Measurements from ENCODE around the gene ABHD12. TPM values are rescaled to one million over a fixed set of nuclear protein-coding genes. Genes with fewer than 3 reads are reported as not detected.

ABHD12 gene
- polyA plus RNA-seq, 3 donors from 2014 or later, result 41.8 to 77.8 (median 49.2) TPM

DNA sequence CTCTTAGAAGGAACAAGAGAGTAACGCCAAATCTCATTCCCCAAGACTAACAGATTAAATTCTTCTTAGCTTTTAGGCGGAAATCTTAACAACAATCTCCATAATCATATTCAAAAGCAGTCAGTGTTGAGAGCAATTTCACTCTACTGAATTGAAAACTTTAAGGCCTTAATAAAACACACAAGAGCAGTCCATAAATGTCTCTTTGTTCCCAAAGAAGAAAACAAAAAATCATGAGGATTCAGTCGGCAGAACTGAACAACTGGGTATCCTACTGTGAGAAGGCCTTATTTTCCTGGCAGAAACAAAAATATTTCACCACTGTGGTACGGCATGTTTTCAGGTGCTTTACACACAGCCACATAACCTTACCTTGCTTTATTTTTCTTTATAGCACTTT, 14.4 kb downstream of the ABHD12 start:
- Mint-ChIP-seq H3K4me1 (peaks cover 10 to 52% of the 10 kb centered on the region in 2 donors), H3K27me3 (ENCODE audit: low read depth in 3 of 3) (peaks cover 2 to 8% (median 5%) of the 10 kb centered on the region in 3 donors), H3K27ac (no peak overlapping the region), H3K9me3 (no peaks in the 10 kb centered on the region), H3K36me3 (peaks cover 0 to 3% (median 0%) of the 10 kb centered on the region in 3 donors), H3K4me3 (no peak overlapping the region)
- DNase-seq, result no peak

DNA sequence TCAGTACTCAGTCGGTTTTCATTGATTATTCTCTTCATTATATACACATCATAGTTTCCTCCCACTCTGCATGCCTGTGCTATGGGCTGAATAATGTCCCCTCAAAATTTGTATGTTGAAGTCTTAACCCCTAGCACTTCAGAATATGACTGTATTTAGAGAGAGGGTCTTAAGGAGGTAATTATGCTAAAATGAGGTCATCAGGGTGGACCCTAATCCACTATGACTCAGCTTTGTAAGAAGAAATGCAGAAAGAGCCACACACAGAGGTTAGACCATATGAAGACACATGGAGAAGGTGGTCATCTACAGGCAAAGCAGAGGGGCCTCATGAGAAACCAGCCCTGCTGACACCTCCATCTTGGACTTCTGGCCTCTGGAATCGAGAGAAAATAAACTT, 15.8 kb downstream of the ABHD12 start:
- Mint-ChIP-seq H3K36me3 (no peaks in the 10 kb centered on the region), H3K4me1 (peaks cover 8 to 40% of the 10 kb centered on the region in 2 donors), H3K4me3 (no peak overlapping the region), H3K27me3 (ENCODE audit: low read depth in 3 of 3) (peaks cover 0 to 5% (median 3%) of the 10 kb centered on the region in 3 donors), H3K9me3 (no peaks in the 10 kb centered on the region), H3K27ac (peak overlapping the region in 1 of 6 donors; percentile 9)
- no peak for DNase-seq

DNA sequence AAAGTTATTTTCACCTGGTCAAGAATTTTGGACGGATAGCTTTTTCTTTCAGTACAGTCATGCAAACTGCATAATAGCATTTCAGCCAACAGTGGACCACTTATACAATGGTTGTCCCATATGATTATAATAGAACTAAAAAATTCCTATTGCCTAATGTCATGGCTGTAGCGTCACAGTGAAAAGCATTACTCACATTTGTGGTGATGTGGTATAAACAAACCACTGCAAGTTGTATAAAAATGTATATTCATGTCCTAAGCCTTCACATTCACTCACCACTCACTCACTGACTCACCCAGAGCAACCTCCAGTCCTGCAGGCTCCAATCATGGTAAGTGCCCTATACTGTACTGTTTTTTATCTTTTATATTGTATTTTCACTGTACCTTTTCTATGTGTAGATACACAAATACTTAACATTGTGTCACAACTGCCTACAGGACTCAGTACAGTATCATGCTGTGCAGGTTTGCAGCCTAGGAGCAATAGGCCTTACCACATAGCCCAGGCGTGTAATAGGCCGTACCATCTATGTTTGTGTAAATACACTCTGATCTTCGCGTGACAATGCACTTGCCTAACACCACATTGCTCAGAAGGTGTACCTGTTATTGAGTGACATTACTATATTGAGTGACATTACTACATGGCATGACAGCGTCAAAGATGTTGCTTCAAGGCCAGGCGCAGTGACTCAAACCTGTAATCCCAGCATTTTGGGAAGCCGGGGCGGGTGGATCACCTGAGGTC, 17.9 kb downstream of the ABHD12 start:
- Mint-ChIP-seq H3K36me3 (no peaks in the 10 kb centered on the region), H3K9me3 (no peaks in the 10 kb centered on the region), H3K27me3 (ENCODE audit: low read depth in 3 of 3) (peaks cover 0 to 5% (median 3%) of the 10 kb centered on the region in 3 donors), H3K27ac (no peak overlapping the region), H3K4me3 (no peak overlapping the region), H3K4me1 (peaks cover 3 to 34% of the 10 kb centered on the region in 2 donors)
- no peak for DNase-seq

DNA sequence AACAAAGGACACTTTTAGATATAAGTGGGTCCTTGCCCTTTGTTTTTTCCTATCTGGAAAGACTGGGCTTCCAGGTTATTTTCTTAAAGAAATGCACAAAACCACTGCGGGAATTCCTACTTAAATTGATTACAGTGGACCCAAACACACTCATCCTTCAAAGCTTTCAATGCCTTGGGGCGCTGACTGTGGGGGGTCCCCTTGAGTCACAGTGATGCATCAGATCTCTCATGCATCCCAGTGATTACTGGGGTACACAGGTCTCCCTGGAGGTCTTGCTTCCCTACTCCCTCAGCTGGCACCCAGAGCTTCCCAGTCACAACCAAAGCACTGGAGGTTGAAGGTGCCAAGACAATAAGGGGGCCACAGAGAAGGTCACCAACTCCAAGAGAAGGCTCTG, 20.7 kb downstream of the ABHD12 start:
- H3K4me1 Mint-ChIP-seq, result peaks cover 2 to 26% of the 10 kb centered on the region in 2 donors
- no peaks in the 10 kb centered on the region for H3K9me3 Mint-ChIP-seq
- H3K36me3 Mint-ChIP-seq, result no peaks in the 10 kb centered on the region
- H3K4me3 Mint-ChIP-seq, result no peak overlapping the region
- H3K27me3 Mint-ChIP-seq (ENCODE audit: low read depth in 3 of 3), result peaks cover 0 to 5% (median 2%) of the 10 kb centered on the region in 3 donors
- no peak for DNase-seq
- no peak overlapping the region for H3K27ac Mint-ChIP-seq

DNA sequence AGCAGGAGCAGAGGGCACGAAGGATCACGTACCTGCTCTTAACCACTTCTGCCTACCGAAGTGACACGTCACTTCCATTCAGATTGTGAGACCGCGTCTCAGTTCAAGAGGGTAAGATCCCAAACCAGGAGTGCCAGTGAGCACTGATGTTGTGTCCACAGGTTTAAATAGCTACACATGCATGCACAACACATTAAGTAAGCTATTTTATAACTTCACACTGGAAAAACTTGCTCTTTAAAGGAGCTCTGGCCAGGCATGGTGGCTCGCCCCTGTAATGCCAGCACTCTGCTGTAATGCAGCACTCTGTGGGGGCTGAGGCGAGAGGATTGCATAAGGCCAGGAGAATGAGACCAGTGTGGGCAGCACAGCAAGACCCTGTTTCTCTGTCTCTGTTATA, 21.1 kb downstream of the ABHD12 start:
- Mint-ChIP-seq H3K27ac (no peak overlapping the region), H3K4me1 (peaks cover 2 to 21% of the 10 kb centered on the region in 2 donors), H3K27me3 (ENCODE audit: low read depth in 3 of 3) (peaks cover 0 to 3% (median 2%) of the 10 kb centered on the region in 3 donors), H3K9me3 (no peaks in the 10 kb centered on the region), H3K4me3 (no peak overlapping the region), H3K36me3 (no peaks in the 10 kb centered on the region)
- no peak for DNase-seq

DNA sequence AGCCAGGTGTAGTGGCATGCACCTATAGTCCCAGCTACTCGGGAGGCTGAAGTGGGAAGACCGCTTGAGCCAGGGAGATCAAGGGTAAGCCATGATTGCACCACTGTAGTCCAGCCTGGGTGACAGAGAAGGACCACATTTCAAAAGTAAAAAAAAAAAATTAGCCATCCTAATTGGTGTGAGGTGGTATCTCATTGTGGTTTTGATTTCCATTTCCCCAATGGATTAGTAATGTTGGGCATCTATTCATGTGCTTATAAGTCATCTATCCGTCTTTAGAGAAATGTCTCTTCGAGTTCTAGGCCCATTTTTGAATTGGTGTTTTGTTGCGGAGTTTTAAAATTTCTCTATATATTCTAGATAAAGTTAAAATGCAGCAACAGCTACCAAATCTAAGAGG, 21.7 kb downstream of the ABHD12 start:
- peaks cover 2 to 16% of the 10 kb centered on the region in 2 donors for H3K4me1 Mint-ChIP-seq
- peaks cover 0 to 4% (median 0%) of the 10 kb centered on the region in 3 donors for H3K36me3 Mint-ChIP-seq
- H3K9me3 Mint-ChIP-seq, result no peaks in the 10 kb centered on the region
- no peak for DNase-seq
- peaks cover 0 to 3% (median 2%) of the 10 kb centered on the region in 3 donors for H3K27me3 Mint-ChIP-seq (ENCODE audit: low read depth in 3 of 3)
- no peak overlapping the region for H3K27ac Mint-ChIP-seq
- no peak overlapping the region for H3K4me3 Mint-ChIP-seq

DNA sequence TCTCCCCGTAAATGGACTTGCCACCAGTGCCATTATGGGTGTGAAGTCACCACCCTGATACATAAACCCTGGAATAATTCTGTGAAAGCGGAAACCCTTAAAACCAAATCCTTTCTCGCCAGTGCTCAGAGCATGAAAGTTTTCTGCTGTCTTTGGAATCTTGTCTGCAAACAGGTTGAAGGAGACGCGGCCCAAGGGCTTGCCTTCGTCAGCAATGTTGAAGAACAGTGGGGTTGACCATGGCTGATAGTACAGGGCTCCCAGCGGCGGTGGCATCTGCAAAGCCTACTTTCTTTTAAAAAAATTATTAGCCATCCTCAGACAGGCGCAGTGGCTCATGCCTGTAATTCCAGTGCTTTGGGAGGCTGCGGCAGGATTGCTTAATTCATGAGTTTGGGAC, 22.1 kb downstream of the ABHD12 start:
- H3K27me3 Mint-ChIP-seq (ENCODE audit: low read depth in 3 of 3), result peaks cover 0 to 3% (median 2%) of the 10 kb centered on the region in 3 donors
- DNase-seq, result no peak
- peaks cover 0 to 6% (median 0%) of the 10 kb centered on the region in 3 donors for H3K36me3 Mint-ChIP-seq
- H3K4me1 Mint-ChIP-seq, result peaks cover 1 to 15% of the 10 kb centered on the region in 2 donors
- no peak overlapping the region for H3K4me3 Mint-ChIP-seq
- no peaks in the 10 kb centered on the region for H3K9me3 Mint-ChIP-seq
- no peak overlapping the region for H3K27ac Mint-ChIP-seq

DNA sequence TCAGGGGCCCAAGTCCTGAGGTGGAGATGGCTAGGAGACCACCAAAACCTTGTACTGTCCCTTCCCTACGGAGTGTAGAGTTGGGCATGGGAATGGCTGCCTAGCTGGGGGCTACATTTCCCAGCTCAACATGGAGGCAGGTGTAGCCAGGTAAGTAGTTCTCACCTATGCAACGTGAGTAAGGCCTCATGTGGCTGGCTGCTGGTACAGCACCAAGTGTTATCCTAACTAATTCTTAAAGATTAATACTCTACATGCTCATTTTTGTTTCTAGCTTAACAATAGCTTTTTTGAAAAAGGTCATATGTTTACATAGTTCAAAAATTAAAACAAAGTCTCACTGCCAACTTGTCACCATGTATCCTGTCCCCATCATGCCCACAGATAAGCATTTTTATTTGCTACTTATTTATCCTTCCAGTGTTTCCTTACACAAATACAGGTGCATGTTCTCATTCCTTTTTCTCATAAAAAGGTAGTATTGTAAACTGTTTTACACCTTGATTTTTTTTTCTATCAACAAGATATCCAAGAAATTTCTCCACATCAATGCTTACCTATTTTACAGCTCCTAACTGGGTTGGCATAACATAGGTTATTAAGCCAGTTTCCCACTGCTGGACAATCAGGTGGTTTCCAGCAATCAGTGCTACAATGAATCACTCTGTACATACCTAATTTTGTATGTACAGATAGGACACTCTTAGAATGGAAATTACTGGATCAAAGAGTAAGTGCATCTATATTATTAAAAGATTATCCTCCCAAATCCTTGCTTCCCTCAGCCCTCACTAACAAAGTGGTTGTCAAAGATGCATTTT, 25.5 kb downstream of the ABHD12 start:
- H3K36me3 Mint-ChIP-seq, result peaks cover 0 to 6% (median 0%) of the 10 kb centered on the region in 3 donors
- H3K4me1 Mint-ChIP-seq, result peaks cover 10 to 20% of the 10 kb centered on the region in 2 donors
- no peaks in the 10 kb centered on the region for H3K27me3 Mint-ChIP-seq (ENCODE audit: low read depth in 3 of 3)
- no peak overlapping the region for H3K27ac Mint-ChIP-seq
- no peak overlapping the region for H3K4me3 Mint-ChIP-seq
- H3K9me3 Mint-ChIP-seq, result no peaks in the 10 kb centered on the region
- no peak for DNase-seq

DNA sequence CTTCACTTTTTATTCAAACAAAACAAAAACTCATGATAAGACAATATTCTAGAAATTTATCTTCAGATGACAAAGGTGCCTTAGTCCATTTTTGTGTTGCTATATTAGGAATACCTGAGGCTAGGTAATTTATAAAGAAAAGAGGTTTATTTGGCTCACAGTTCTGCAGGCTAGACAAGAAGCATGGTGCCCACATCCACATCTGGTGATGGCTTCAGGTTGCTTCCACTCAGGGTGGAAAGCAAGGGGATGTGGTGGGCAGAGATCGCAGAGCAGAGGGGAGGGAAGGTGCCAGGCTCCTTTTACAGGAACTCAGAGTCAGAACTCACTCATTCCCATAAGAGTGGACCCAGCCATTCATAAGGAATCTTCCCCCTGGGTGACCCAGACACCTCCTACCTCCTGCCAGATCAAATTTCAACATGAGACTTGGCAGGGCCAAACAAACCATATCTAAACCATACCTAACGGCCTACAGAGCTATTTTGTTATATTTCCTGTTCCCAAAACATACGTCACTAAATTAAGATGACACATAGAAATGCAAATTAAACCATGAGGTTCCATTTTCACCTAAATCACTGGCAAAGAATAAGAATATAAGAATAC, 26.4 kb downstream of the ABHD12 start:
- H3K4me3 Mint-ChIP-seq, result no peak overlapping the region
- peaks cover 10 to 17% of the 10 kb centered on the region in 2 donors for H3K4me1 Mint-ChIP-seq
- H3K36me3 Mint-ChIP-seq, result peaks cover 0 to 6% (median 0%) of the 10 kb centered on the region in 3 donors
- no peaks in the 10 kb centered on the region for H3K27me3 Mint-ChIP-seq (ENCODE audit: low read depth in 3 of 3)
- DNase-seq, result no peak
- H3K9me3 Mint-ChIP-seq, result no peaks in the 10 kb centered on the region
- H3K27ac Mint-ChIP-seq, result no peak overlapping the region

DNA sequence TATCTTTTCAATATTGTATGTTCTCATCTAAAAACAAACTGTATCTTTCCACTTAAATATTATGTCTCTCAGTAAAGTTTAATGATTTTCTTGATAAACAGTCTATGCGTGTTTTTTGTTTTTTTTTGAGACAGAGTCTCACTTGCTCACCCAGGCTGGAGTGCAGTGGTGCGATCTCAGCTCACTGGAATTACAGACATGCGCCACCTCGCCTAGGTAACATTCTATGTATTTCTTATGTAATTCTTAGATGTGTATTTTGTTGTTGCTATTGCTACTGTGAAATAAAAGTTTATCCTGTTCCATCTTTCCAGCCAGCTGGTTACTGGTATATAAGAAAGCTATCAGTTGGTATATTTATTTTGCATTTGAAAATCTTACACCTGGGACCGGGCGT, 29.4 kb downstream of the ABHD12 start:
- Mint-ChIP-seq H3K9me3 (no peaks in the 10 kb centered on the region), H3K36me3 (peaks cover 0 to 6% (median 0%) of the 10 kb centered on the region in 3 donors), H3K4me1 (peaks cover 22 to 37% of the 10 kb centered on the region in 2 donors), H3K4me3 (no peak overlapping the region), H3K27me3 (ENCODE audit: low read depth in 3 of 3) (no peaks in the 10 kb centered on the region), H3K27ac (peak overlapping the region in 1 of 6 donors; percentile 14)
- no peak for DNase-seq

DNA sequence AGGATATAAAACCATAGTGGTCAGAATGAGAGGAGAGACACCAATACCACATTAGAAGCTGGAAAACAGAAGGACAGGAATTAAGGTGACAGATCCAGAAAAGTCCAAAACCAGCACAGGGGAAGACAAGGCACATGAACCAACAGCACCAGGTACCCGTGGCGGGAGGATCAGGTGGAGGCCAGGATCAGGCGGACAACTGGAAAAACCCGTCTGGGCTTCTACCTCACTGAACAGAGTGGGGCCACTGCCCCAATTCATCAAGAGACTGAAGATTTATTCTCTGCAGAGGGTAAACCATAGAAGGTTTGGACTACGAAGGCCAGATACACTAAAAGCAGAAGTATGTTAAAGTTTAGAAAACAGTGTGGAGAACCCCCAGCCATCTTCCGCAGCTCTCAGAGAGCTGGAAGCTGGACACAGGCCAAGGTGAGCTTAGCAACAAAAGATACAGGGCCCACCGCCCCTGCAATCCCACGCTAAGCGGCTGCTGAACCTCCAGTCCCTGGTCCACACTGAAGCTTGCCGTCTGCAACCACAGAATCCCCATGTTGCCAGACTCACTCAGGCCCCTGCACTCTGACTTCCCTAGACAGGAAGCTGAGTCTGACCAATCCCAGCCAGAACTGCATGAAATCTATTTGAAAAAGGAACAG, 29.9 kb downstream of the ABHD12 start:
- Mint-ChIP-seq H3K4me3 (no peak overlapping the region), H3K9me3 (no peaks in the 10 kb centered on the region), H3K4me1 (peaks cover 25 to 43% of the 10 kb centered on the region in 2 donors), H3K27me3 (ENCODE audit: low read depth in 3 of 3) (no peaks in the 10 kb centered on the region), H3K27ac (peak overlapping the region in 2 of 6 donors; percentile 14 to 16), H3K36me3 (peaks cover 0 to 6% (median 0%) of the 10 kb centered on the region in 3 donors)
- DNase-seq, result no peak

DNA sequence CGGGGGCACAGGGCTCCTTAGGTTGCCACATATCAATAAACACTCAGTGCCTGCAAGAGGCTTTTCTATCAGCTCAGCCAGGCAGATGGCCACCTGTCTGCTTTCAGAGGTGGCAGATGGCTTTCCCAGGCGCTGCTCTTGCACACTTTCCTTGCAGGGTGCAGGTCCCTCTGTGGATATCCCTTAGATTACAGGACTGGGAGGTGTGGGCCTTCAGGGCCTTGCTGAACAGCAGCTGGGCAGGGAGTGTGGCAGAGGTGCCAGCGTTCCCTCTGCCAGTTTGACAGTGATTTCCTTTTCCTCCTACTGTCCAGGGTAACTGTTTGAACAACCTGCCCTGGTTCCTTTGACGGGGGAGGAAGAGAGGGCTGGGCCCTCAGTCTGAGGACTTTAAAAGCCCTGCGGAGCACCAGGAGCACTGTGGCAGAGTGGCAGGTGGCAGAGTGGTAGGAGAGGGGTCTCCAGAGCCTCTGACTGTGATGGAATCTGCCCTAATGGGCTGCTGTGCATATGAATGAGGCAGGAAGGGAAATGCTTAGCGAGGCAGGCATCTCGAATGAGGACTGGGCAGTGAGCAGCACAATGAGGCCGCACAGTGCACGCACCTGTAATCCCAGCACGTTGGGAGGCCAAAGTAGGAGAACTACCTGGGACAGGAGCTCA, 34.2 kb downstream of the ABHD12 start:
- Mint-ChIP-seq H3K4me1 (peaks cover 33 to 53% of the 10 kb centered on the region in 2 donors), H3K27me3 (ENCODE audit: low read depth in 3 of 3) (no peaks in the 10 kb centered on the region), H3K4me3 (no peak overlapping the region), H3K9me3 (no peaks in the 10 kb centered on the region), H3K36me3 (no peaks in the 10 kb centered on the region), H3K27ac (no peak overlapping the region)
- DNase-seq, result no peak

DNA sequence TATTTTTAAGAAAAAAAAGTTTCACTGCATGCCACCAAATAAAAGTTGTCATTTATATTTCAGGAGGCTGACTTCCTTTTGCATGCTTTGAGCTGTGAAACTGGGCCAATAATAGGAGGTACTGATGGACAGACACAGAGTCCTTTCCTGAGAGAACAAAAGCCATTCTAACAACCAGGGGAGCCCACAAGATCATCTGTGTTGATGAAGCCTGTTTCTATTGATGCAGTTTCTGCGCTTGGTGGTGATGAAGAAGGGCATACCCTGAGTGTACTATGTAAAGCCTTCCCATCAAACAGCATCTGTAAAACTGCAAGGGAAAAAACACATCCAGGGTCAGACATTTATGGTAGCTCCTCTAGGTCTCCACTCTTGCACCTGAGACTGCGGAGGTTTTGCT, 34.8 kb downstream of the ABHD12 start:
- peaks cover 30 to 53% of the 10 kb centered on the region in 2 donors for H3K4me1 Mint-ChIP-seq
- peak overlapping the region in 1 of 6 donors; percentile 7 for H3K27ac Mint-ChIP-seq

More for the DNA sequence above, 34.8 kb downstream of the ABHD12 start:
- H3K9me3 Mint-ChIP-seq, result peaks cover 0 to 2% (median 0%) of the 10 kb centered on the region in 6 donors
- no peak for DNase-seq
- no peaks in the 10 kb centered on the region for H3K27me3 Mint-ChIP-seq (ENCODE audit: low read depth in 3 of 3)
- no peak overlapping the region for H3K4me3 Mint-ChIP-seq
- H3K36me3 Mint-ChIP-seq, result no peaks in the 10 kb centered on the region
